Measurements from ENCODE around the gene SIDT2. TPM values are rescaled to one million over a fixed set of nuclear protein-coding genes. Genes with fewer than 3 reads are reported as not detected.

The SIDT2 gene
- total and polyA plus RNA-seq, 2 of the 13 experiments (the other 11 are each of a cell fraction or from before 2014, with no cell fraction given): 11.5 to 28.0 TPM

DNA sequence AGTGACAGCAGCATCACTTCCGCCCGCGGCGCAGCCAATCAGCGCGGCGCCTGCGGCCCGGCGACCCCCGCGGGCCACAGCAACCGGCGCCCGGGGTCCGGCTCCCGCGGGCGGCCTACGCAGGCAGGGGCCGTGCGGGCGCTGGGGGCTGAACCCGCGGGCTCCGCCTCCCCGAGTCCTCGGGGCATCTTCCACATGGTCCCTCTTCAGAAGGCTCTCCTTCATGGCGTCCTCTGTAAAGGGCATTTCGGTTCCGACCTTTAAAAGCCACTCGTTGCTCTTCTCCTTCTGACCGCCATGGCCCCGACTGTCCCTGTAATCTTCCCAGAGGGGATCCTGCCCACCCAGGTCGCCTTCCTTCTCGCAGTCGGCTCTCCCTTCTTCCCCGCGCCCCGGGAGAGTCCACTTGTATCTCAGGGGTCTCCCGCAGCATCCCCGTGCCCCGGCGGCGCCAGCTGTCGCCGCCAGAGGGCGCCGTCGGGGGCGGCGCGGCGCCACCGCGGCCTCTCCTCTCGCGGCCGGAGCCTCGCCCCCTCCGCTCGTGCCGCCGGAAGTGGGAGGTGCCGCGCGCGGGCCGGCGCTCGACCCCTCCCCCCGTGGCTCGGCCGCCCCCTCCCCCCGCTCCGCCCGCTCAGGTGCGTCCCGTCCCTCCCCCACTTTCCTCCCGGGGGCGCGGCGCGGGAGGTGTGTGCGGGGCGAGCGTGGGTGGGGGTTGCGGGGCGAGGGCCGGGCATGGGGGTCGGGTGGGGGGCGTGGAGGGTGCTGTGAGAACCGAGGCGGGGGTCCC is 53.7 kb downstream of the SIDT2 start, which contains the start of gene RNF214 (continued):
- TF ChIP-seq, protein P1, sequence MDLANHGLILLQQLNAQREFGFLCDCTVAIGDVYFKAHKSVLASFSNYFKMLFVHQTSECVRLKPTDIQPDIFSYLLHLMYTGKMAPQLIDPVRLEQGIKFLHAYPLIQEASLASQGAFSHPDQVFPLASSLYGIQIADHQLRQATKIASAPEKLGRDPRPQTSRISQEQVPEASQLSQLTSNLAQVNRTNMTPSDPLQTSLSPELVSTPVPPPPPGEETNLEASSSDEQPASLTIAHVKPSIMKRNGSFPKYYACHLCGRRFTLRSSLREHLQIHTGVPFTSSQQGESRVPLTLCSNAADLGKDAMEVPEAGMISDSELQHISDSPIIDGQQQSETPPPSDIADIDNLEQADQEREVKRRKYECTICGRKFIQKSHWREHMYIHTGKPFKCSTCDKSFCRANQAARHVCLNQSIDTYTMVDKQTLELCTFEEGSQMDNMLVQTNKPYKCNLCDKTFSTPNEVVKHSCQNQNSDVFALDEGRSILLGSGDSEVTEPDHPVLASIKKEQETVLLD (CRISPR knock-in tag; IDR thresholded peaks at IDR 0.05; ENCODE audit: low read depth): peak; percentile 97
- no peak for TF ChIP-seq HNF1A (IDR thresholded peaks at IDR 0.05; ENCODE audit: low read depth)
- no peak for TF ChIP-seq HNF1A (CRISPR knock-in tag; IDR thresholded peaks at IDR 0.05; ENCODE audit: borderline replicate concordance)
- no peak for TF ChIP-seq ARID5B (CRISPR knock-in tag; IDR thresholded peaks at IDR 0.05)
- no peak for TF ChIP-seq PBX3 (CRISPR knock-in tag; IDR thresholded peaks at IDR 0.05; ENCODE audit: borderline replicate concordance)
- no peak for TF ChIP-seq ARHGAP35 (CRISPR knock-in tag; IDR thresholded peaks at IDR 0.05; ENCODE audit: borderline replicate concordance)
- TF ChIP-seq, protein P2, sequence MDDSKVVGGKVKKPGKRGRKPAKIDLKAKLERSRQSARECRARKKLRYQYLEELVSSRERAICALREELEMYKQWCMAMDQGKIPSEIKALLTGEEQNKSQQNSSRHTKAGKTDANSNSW (CRISPR knock-in tag; IDR thresholded peaks at IDR 0.05; ENCODE audit: borderline replicate concordance): no peak
- TF ChIP-seq, protein P3, sequence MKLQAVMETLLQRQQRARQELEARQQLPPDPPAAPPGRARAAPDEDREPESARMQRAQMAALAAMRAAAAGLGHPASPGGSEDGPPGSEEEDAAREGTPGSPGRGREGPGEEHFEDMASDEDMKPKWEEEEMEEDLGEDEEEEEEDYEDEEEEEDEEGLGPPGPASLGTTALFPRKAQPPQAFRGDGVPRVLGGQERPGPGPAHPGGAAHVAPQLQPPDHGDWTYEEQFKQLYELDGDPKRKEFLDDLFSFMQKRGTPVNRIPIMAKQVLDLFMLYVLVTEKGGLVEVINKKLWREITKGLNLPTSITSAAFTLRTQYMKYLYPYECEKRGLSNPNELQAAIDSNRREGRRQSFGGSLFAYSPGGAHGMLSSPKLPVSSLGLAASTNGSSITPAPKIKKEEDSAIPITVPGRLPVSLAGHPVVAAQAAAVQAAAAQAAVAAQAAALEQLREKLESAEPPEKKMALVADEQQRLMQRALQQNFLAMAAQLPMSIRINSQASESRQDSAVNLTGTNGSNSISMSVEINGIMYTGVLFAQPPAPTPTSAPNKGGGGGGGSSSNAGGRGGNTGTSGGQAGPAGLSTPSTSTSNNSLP (IDR thresholded peaks at IDR 0.05; ENCODE audit: low read depth, low read length): no peak
- TF ChIP-seq BRF2 (CRISPR knock-in tag; IDR thresholded peaks at IDR 0.05): 0 out of 2 replicates have a peak, but pooled peaks have one; percentile 31
- TF ChIP-seq RBM39 (IDR thresholded peaks at IDR 0.05; ENCODE audit: low read depth, low read length, poor library complexity, severe bottlenecking): no peak
- peak; percentile 79; the same call in 1 of the 2 replicates for TF ChIP-seq ZBTB7B (CRISPR knock-in tag; IDR thresholded peaks at IDR 0.05)
- TF ChIP-seq, protein P4, sequence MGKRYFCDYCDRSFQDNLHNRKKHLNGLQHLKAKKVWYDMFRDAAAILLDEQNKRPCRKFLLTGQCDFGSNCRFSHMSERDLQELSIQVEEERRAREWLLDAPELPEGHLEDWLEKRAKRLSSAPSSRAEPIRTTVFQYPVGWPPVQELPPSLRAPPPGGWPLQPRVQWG (CRISPR knock-in tag; IDR thresholded peaks at IDR 0.05; ENCODE audit: borderline replicate concordance, low read depth): no peak

All from HepG2 (cell line).